Sigmoid colon (tissue), 3 donors: ENCODE data around the gene SIPA1L2.

Experiments used
- CTCF ChIP-seq, 4 experiments: fragments of 450-650 bp in 3 of 4; fragments of 200-600 bp in 1 of 4; IDR thresholded peaks; one replicate each; pipeline ENCODE4 v1.5.1; 2016 to 2019; ENCODE audit warnings: antibody characterized with exemption in 4 of 4, mild to moderate bottlenecking in 3 of 4, moderate library complexity in 2 of 4
- POLR2A ChIP-seq, 2 donors: fragments of 450-650 bp; IDR thresholded peaks; one replicate each; pipeline ENCODE4 v1.6.1; 2016; ENCODE audit warnings: antibody characterized with exemption in 2 of 2, mild to moderate bottlenecking in 2 of 2, moderate library complexity in 2 of 2

- TF ChIP-seq CTCF (IDR thresholded peaks at IDR 0.05), result no peak
- TF ChIP-seq POLR2A (IDR thresholded peaks at IDR 0.05), result no peak
These were observed 7.6 kb downstream of the SIPA1L2 start for GRCh38 chr1:232622378-232622777.
